NT2/D1 (cell line): ENCODE data around the gene PRKN.

Source experiments
- SUZ12 ChIP-seq: IDR thresholded peaks from 2 replicates; pipeline ENCODE4 v1.6.1; 2011; ENCODE audit not compliant: insufficient read length, insufficient read depth; ENCODE audit errors: extremely low read depth
- ZNF274 ChIP-seq: IDR thresholded peaks from 2 replicates; pipeline ENCODE4 v1.6.1; 2011; ENCODE audit warnings: mild to moderate bottlenecking, low read depth, low read length

DNA sequence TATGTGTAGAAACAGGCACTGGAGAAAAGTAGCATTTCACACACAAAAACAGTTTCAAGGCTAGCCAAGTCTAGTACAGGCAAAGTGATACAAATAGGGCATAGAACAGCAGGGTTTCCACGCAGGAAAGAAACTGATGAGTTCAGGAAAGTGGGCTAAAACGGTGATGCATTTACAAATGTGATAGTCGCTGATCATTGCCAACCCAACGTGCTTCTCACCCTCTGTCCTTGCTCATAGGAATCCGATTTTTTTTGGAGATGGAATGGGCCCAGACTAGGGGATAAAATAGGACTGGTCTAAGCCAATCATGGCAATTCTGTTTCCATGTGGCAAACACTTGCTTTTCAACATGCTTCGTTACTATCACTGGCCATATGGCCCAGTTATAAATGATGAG lies 536.6 kb downstream of the PRKN start:
- no peak for TF ChIP-seq SUZ12
- no peak for TF ChIP-seq ZNF274
